Neural cell (in vitro differentiated cells): ENCODE results near the gene ZNF559.

ENCODE experiments used
- EP300 ChIP-seq: fragments of 450-650 bp; conservative IDR thresholded peaks from 2 replicates; pipeline ENCODE4 v1.6.1; 2014; ENCODE audit warnings: antibody characterized with exemption, mild to moderate bottlenecking, moderate library complexity; ENCODE audit not compliant: poor library complexity, severe bottlenecking
- EZH2 ChIP-seq: fragments of 200-600, 300-800 bp; shearing (Covaris generic), sonication (generic); IDR thresholded peaks from 2 replicates; pipeline ENCODE4 v1.6.1; 2014; ENCODE audit warnings: antibody characterized with exemption, low read length, borderline replicate concordance, mild to moderate bottlenecking; ENCODE audit not compliant: insufficient read depth, poor library complexity, severe bottlenecking
- TF ChIP-seq, protein P1 (sequence below): fragments of 450-650 bp; IDR thresholded peaks from 2 replicates; pipeline ENCODE4 v1.5.1; 2014; ENCODE audit warnings: antibody characterized with exemption, mild to moderate bottlenecking, moderate library complexity; ENCODE audit not compliant: poor library complexity, severe bottlenecking

- TF ChIP-seq EZH2 (no peak), EP300 (no peak)
- TF ChIP-seq, protein P1, sequence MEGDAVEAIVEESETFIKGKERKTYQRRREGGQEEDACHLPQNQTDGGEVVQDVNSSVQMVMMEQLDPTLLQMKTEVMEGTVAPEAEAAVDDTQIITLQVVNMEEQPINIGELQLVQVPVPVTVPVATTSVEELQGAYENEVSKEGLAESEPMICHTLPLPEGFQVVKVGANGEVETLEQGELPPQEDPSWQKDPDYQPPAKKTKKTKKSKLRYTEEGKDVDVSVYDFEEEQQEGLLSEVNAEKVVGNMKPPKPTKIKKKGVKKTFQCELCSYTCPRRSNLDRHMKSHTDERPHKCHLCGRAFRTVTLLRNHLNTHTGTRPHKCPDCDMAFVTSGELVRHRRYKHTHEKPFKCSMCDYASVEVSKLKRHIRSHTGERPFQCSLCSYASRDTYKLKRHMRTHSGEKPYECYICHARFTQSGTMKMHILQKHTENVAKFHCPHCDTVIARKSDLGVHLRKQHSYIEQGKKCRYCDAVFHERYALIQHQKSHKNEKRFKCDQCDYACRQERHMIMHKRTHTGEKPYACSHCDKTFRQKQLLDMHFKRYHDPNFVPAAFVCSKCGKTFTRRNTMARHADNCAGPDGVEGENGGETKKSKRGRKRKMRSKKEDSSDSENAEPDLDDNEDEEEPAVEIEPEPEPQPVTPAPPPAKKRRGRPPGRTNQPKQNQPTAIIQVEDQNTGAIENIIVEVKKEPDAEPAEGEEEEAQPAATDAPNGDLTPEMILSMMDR: no peak
Observed at GRCh38 chr19:9289231-9289884, 34.6 kb upstream of the ZNF559 start.
